ENCODE measurements around the gene MAN2B1.
"Not testable (repeated sequence)": the region's sequence is repeated elsewhere in the genome, so short reads cannot be mapped to it uniquely, and the experiment has no call there.

DNA sequence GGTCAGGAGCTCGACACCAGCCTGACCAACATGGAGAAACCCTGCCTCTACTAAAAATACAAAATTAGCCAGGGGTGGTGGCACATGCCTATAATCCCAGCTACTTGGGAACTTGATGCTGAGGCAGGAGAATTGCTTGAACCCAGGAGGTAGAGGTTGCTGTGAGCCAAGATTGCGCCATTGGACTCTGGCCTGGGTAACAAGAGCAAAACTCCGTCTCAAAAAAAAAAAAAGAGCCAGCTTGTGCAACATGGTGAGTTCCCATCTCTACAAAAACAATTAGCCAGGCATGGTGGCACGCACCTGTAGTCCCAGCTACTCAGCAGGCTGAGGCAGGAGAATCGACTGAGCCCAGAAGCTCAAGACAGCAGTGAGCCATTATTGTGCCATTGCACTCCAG is 11.5 kb upstream of the MAN2B1 start:
- TF ChIP-seq, protein P1, sequence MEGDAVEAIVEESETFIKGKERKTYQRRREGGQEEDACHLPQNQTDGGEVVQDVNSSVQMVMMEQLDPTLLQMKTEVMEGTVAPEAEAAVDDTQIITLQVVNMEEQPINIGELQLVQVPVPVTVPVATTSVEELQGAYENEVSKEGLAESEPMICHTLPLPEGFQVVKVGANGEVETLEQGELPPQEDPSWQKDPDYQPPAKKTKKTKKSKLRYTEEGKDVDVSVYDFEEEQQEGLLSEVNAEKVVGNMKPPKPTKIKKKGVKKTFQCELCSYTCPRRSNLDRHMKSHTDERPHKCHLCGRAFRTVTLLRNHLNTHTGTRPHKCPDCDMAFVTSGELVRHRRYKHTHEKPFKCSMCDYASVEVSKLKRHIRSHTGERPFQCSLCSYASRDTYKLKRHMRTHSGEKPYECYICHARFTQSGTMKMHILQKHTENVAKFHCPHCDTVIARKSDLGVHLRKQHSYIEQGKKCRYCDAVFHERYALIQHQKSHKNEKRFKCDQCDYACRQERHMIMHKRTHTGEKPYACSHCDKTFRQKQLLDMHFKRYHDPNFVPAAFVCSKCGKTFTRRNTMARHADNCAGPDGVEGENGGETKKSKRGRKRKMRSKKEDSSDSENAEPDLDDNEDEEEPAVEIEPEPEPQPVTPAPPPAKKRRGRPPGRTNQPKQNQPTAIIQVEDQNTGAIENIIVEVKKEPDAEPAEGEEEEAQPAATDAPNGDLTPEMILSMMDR (IDR thresholded peaks at IDR 0.05 in 4 of 5, conservative IDR thresholded peaks at IDR 0.05 in 1 of 5): not testable (repeated sequence)
- TF ChIP-seq POLR2A (IDR thresholded peaks at IDR 0.05): not testable (repeated sequence)
